Stomach (tissue), 9 donors: Measurements from ENCODE around the gene SPINT2. TPM values are rescaled to one million over a fixed set of nuclear protein-coding genes. Genes with fewer than 3 reads are reported as not detected.

Source experiments
- DNase-seq, 2 donors: peaks; one replicate each; pipeline versions ENCODE4 v3.0.0 to v3.0.0-alpha.2; 2013 to 2019
- H3K27ac ChIP-seq, 5 donors: fragments of 200-600 bp in 4 of 5; sonication (generic) in 4 of 5; one replicate each; pipeline ENCODE4 v1.5.1; 2013 to 2019; ENCODE audit warnings: mild to moderate bottlenecking in 1 of 5, moderate library complexity in 1 of 5
- H3K27me3 ChIP-seq, 3 donors: fragments of 200-600 bp; sonication (generic); one replicate each; pipeline ENCODE4 v1.5.1; 2017 to 2019; ENCODE audit warnings: mixed run types in 1 of 3
- H3K36me3 ChIP-seq, 4 donors: fragments of 200-600 bp; sonication (generic); 1 replicate in 3 of 4; 2 replicates in 1 of 4; pipeline ENCODE4 v1.5.1; 2016 to 2019
- H3K4me1 ChIP-seq, 4 donors: fragments of 200-600 bp; sonication (generic); one replicate each; pipeline ENCODE4 v1.5.1; 2016 to 2019
- H3K4me3 ChIP-seq, 4 donors: fragments of 200-600 bp; sonication (generic) in 3 of 4; one replicate each; pipeline ENCODE4 v1.5.1; 2016 to 2019; ENCODE audit warnings: mild to moderate bottlenecking in 1 of 4
- H3K9me3 ChIP-seq, 4 donors: fragments of 200-600 bp; sonication (generic); one replicate each; pipeline ENCODE4 v1.5.1; 2016 to 2019
- CTCF ChIP-seq, 7 experiments: fragments of 450-650 bp in 4 of 7; fragments of 200-600 bp in 3 of 7; sonication (generic) in 3 of 7; IDR thresholded peaks; one replicate each; pipeline ENCODE4 v1.5.1; 2016 to 2019; ENCODE audit warnings: antibody characterized with exemption in 7 of 7, control low read depth in 2 of 7, mild to moderate bottlenecking in 1 of 7
- EP300 ChIP-seq: sonication (generic); formaldehyde crosslinking; IDR thresholded peaks from one replicate; pipeline ENCODE4 v1.6.1; 2017; ENCODE audit warnings: antibody characterized with exemption
- POLR2A ChIP-seq, 4 donors: fragments of 450-650 bp; IDR thresholded peaks; one replicate each; pipeline ENCODE4 v1.6.1; 2016; ENCODE audit warnings: antibody characterized with exemption in 4 of 4, control low read depth in 2 of 4, mild to moderate bottlenecking in 1 of 4, moderate library complexity in 1 of 4
- POLR2AphosphoS5 ChIP-seq, 3 donors: sonication (generic); formaldehyde crosslinking; IDR thresholded peaks; one replicate each; pipeline ENCODE4 v1.6.1; 2016; ENCODE audit warnings: antibody characterized with exemption in 3 of 3
- WGBS, 5 donors: extraction: QIAGEN DNeasy Blood & Tissue Kit in 3 of 5; methylation state at CpG; one replicate each; pipeline versions ENCODE4 v1.1.5 to v1.1.7; 2013 to 2018; 5-methylcytosine and 5-hydroxymethylcytosine counted together
- intact Hi-C: fragments of 100-400 bp; cut with DNase I; formaldehyde crosslinking; loops from one replicate; pipeline ENCODE4 v1.15.1; 2023; ENCODE audit warnings: low total_unique reads
- polyA plus RNA-seq, 3 donors: library from polyadenylated mRNA; stranded (reverse); fragments of 200-250 nt; gene quantifications; one replicate each; pipeline ENCODE4 v1.2.3, GENCODE V29; 2013
- total RNA-seq, 5 donors: library from RNA; depleted of rRNA; stranded (reverse); fragments of >200 nt; gene quantifications; one replicate each; pipeline versions ENCODE4 v1.1.0 to v1.2.3, GENCODE V29; 2014 to 2016
- donor health status: healthy with polysubstance abuse.
- donor health status: Bipolar disorder and iron deficiency.
- donor health status: healthy.

The SPINT2 gene
- total and polyA plus RNA-seq, 8 donors: 29.8 to 1,508 (median 220) TPM

- no peak for DNase-seq
- WGBS, 5 donors: 34 to 53% (median 48%) methylated on average over 5 of the region's 5 CpGs
- intact Hi-C loops: no loop called here
- H3K9me3 ChIP-seq: no peaks in the 10 kb centered on the region
- H3K4me3 ChIP-seq: no peak overlapping the region
- no peak for TF ChIP-seq EP300
- TF ChIP-seq POLR2AphosphoS5 (IDR thresholded peaks at IDR 0.05): no peak
- TF ChIP-seq POLR2A (IDR thresholded peaks at IDR 0.05): no peak
- TF ChIP-seq CTCF (IDR thresholded peaks at IDR 0.05): no peak
- no peaks in the 10 kb centered on the region for H3K36me3 ChIP-seq
- no peaks in the 10 kb centered on the region for H3K27me3 ChIP-seq
- peak overlapping the region; percentile 5 to 32 (median 14) for H3K27ac ChIP-seq
- H3K4me1 ChIP-seq: peaks cover 50 to 84% (median 64%) of the 10 kb centered on the region in 4 donors
Measured at GRCh38 chr19:38270587-38271167, 6.3 kb downstream of the SPINT2 start.

- TF ChIP-seq POLR2AphosphoS5 (IDR thresholded peaks at IDR 0.05) (peak in 2 of 3 donors; percentile 72 to 76), CTCF (IDR thresholded peaks at IDR 0.05) (no peak)
- intact Hi-C loops: no loop called here
- DNase-seq: peak; percentile 56 to 72
- Histone ChIP-seq H3K36me3 (no peaks in the 10 kb centered on the region), H3K27ac (peak overlapping the region; percentile 7 to 59 (median 22)), H3K4me1 (peaks cover 50 to 77% (median 69%) of the 10 kb centered on the region in 4 donors), H3K9me3 (no peaks in the 10 kb centered on the region), H3K4me3 (no peak overlapping the region), H3K27me3 (no peaks in the 10 kb centered on the region)
- 27 to 54% (median 36%) methylated on average over 2 of the region's 2 CpGs for WGBS, 5 donors
Measured at GRCh38 chr19:38273499-38273898, 9.1 kb downstream of the SPINT2 start.

- intact Hi-C loops: no loop called here
- H3K4me1 ChIP-seq: peaks cover 46 to 76% (median 69%) of the 10 kb centered on the region in 4 donors
Measured at GRCh38 chr19:38274739-38275138, 10.4 kb downstream of the SPINT2 start.

DNA sequence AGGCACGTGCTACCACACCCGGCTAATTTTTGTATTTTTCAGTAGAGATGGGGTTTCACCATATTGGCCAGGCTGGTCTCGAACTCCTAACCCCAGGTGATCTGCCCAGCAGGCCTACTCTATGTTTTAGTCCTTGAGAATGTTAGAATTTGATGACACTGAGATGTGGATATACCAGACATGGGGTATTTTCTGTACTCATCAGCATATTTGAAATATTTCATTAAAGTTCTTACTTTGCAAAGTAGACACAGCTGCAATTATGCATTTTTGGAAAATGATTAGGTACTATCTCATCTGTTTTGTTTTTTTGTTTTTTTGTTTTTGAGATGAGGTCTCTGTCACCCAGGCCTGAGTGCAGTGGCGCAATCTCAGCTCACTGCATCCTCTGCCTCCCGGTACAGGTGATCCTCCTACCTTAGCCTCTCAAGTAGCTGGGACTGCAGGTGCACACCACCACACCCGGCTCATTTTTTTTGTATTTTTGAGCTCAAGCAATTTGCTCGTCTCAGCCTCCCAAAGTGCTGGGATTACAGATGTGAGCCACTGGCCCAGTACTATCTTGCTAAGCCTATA lies 12.7 kb downstream of the SPINT2 start:
- intact Hi-C loops: no loop called here
- no peak overlapping the region for H3K4me3 ChIP-seq
- H3K27ac ChIP-seq: peak overlapping the region in 4 of 5 donors; percentile 45 to 80 (median 70)
- TF ChIP-seq EP300 (no peak), CTCF (IDR thresholded peaks at IDR 0.05) (no peak), POLR2AphosphoS5 (IDR thresholded peaks at IDR 0.05) (no peak), POLR2A (IDR thresholded peaks at IDR 0.05) (no peak)
- H3K36me3 ChIP-seq: peaks cover 0 to 5% (median 0%) of the 10 kb centered on the region in 4 donors
- peaks cover 48 to 71% (median 63%) of the 10 kb centered on the region in 4 donors for H3K4me1 ChIP-seq
- DNase-seq: no peak
- 89 to 91% (median 90%) methylated on average over 7 of the region's 7 CpGs for WGBS, 5 donors
- no peaks in the 10 kb centered on the region for H3K27me3 ChIP-seq
- no peaks in the 10 kb centered on the region for H3K9me3 ChIP-seq

More at GRCh38 chr19:38274739-38275138, 10.4 kb downstream of the SPINT2 start:
- no peak overlapping the region for H3K4me3 ChIP-seq
- no peaks in the 10 kb centered on the region for H3K27me3 ChIP-seq
- no peaks in the 10 kb centered on the region for H3K36me3 ChIP-seq
- DNase-seq: no peak
- no peaks in the 10 kb centered on the region for H3K9me3 ChIP-seq
- no peak for TF ChIP-seq EP300
- no peak for TF ChIP-seq POLR2A (IDR thresholded peaks at IDR 0.05)
- no peak for TF ChIP-seq POLR2AphosphoS5 (IDR thresholded peaks at IDR 0.05)
- TF ChIP-seq CTCF (IDR thresholded peaks at IDR 0.05): no peak
- peak overlapping the region in 4 of 5 donors; percentile 16 to 48 (median 26) for H3K27ac ChIP-seq
- 30 to 45% (median 40%) methylated on average over 9 of the region's 9 CpGs for WGBS, 5 donors
